HG03432 (cell line): ENCODE results near the gene RUNX2.
"Not testable (repeated sequence)": the region's sequence is repeated elsewhere in the genome, so short reads cannot be mapped to it uniquely, and the experiment has no call there.

Source experiments
- ATAC-seq: cut with Tn5 transposase; IDR thresholded peaks from one replicate; pipeline ENCODE4 v1.9.1; 2021; ENCODE audit warnings: mild to moderate bottlenecking, moderate library complexity; ENCODE audit not compliant: unreplicated experiment

RUNX2 gene

GRCh38 chr6:45454008-45454911 is 126.1 kb downstream of the RUNX2 start:
- ATAC-seq, result no peak

DNA sequence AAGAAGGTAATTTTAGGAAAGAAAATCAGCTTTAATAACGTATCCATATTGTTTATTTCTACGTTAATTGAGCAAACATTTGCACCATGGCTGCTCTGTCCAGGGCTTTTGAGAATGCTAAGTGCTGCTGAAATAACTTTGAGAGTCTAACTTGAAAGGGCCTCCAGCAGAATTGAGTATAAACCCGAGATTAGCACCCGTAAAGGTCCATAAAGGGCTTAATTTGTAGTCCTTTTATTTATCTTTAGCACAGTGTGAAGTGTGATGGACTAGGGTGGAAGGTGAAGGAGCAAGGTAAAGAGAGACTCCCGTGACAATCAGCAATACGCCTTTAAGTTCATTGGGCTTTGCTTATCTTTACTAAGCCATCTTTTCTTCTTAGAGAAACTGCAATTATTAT is 127.3 kb downstream of the RUNX2 start:
- no peak for ATAC-seq

DNA sequence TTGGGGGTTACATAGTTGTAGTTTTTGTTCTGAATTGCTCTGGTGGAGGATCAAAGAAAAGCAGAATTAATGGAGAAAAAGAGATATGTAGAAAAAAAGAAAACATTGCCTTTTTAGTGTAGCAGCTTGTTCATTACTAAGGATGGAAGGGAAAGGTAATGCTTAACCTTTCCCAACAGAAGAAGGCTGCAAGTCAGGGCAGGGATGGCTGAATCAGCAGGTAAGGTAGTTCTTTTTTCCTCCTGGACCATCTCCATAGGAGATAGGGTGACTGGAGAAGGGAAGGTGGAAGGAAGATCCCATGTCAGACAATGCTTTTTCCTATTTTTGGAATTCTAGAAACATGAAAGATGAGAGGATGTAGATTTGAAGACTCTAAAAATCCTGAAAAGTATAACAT is 129.0 kb downstream of the RUNX2 start:
- ATAC-seq, result no peak

GRCh38 chr6:45458672-45459071 is 130.5 kb downstream of the RUNX2 start:
- no peak for ATAC-seq

GRCh38 chr6:45460166-45460565 is 132.0 kb downstream of the RUNX2 start:
- ATAC-seq, result no peak

DNA sequence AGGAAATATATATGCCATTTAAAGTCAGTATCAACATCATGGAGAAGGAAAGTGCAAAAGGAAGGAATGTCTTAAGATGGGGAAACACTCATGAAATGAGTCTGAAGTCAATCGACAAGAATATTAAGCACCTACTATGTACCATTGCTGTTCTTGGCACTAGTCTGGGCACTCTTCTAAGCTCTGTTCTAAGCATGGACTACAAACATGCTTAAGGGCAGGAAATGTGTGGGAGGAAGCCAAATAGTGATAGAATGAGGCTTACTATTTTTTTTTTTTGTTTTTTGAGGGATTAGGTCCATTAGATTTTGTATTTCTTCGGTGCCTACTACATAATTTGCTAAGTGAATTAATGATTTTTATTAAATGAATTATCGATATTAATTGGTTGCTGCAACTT is 133.4 kb downstream of the RUNX2 start:
- no peak for ATAC-seq

DNA sequence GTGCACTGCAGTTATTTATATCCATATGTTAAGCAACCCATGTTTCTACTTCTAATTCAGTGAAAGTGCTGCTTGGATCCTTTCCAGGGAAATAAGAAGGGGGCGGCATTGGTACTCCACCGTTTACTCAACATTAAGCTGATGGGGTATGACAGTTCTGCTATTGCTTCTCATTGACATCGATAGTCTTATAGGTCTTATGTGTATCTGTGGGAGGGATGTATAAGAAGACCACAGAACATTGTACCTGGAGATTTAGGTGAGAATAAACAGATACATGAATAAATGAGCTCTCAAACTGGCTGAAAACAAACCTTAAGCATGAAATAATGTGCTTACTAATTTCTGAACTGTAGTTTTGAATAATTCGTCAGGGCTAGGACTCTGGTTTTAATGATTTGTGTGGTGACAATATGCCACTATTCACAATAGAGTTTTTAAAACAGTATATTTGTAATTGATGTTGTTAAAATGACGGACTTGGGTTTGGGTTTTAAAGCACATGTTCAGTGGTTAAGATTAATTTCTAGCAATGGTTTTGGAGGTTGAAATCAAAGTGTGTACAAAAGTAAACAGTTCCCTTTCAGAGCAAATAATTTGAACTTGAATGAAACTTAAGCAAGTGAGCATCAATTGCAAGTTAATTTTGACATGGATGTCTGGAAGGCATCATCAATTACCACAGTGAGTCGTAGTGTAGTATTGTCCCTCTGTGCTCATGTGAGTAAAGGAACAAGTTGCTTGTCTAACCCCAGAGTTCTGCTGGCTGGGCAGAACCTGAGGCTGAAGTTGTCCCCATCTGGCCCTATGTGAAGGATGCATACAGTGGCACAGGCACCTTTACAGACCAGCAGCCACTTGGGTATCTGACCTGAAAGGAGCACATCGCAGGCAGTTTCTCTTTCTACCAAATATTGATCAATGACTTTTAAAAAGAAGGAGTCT is 134.3 kb downstream of the RUNX2 start:
- ATAC-seq, result no peak

GRCh38 chr6:45464685-45465084 is 136.6 kb downstream of the RUNX2 start:
- no peak for ATAC-seq

GRCh38 chr6:45466686-45467085 is 138.6 kb downstream of the RUNX2 start:
- ATAC-seq, result no peak

DNA sequence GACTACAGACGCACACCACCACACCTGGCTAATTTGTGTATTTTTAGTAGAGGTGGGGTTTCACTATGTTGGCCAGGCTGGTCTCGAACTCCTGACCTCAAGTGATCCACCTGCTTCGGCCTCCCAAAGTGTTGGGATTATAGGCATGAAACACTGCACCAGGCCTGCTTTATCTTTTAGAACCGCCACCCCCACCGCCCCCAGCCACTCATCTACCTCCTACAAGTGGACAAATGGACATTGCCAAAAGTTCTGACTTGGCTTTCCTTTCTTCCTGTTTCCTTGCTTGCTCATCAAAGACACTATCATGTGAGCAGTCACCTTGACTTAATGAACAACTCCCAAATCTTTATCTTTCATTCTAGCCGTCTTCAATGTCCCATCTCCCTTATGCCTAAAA is 139.3 kb downstream of the RUNX2 start:
- ATAC-seq, result not testable (repeated sequence)

DNA sequence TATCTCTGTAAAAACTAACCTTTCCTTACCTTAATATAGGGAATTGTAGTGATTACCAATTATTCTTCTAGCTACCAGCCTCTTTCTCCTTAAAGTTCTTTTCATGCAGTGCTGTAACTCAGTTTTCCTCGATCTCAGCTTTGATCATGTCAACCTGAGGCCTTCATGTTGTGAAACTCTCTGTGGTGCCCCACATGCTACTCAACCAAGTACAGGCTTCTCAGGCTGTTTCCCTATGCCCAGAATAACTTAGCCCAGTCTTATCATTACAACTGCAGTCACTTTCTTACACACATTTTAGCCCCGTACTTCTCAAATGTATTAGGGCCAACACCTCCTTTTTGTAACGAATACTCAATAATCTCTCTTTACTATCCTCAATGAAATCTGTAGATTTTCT is 139.7 kb downstream of the RUNX2 start:
- no peak for ATAC-seq

DNA sequence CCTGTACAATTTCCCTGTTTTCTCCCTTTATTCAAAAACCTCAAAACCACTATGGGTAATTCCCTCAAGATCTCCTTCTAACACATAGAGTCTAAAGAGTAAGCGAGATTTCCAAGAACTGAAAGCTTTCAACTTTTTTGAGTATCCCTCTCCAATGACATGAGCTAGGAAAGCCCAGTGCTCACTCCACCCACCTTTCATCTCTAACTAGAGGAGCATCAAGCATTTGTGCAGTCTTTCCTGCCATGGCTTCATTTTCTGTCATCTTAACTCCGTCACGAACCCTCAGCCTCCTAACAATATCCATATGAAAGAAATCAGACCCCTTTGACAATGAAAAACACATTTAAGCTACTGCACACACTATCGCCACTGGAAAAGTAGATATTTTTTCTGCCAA is 141.5 kb downstream of the RUNX2 start:
- no peak for ATAC-seq

DNA sequence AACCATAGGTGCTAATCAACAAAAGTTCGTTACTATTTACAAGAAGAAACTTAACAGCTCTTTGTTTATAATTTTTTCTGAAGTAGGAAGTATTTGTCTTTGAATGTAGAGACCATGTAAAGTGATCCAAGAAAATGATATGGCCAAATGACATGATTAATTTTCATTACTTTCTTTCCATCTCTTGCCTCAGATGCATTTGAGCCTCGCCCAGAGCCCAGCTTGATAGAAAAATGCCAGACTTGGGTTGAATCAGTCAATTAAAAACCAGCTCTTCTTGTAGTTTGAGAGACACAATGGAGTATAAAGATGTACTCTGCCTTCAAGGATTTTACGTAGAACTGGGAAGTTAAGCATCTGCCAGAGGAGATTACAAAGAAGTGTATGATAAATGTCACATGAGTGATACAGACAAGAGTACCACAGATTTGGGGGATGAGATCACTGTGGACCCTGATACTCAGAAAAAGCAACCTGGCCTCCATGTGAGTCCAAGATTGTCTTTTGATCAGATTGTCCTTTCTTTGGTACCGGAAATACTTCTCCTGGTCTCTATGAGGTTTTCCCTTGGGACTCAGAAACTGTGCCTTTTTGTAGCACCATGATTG is 142.1 kb downstream of the RUNX2 start:
- ATAC-seq, result no peak

DNA sequence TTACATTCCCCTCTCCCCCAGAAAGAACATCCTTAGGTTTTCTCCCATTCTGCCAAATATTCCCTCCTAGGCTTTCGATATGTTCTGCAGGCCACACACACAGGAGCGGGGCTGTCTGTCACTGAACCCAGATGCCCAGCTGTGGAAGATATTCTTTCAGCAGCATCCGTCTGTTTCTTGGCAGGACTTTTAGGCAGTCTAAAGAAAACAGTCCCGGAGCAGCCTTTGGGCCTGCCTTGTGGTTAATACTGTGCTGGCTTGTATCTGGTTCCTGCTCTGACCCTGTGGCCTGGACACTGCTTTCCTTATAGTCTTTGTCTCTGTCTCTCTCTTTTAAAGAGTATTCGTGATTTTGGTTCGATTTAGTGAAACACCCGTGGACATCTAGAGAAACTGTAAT is 144.3 kb downstream of the RUNX2 start:
- no peak for ATAC-seq

DNA sequence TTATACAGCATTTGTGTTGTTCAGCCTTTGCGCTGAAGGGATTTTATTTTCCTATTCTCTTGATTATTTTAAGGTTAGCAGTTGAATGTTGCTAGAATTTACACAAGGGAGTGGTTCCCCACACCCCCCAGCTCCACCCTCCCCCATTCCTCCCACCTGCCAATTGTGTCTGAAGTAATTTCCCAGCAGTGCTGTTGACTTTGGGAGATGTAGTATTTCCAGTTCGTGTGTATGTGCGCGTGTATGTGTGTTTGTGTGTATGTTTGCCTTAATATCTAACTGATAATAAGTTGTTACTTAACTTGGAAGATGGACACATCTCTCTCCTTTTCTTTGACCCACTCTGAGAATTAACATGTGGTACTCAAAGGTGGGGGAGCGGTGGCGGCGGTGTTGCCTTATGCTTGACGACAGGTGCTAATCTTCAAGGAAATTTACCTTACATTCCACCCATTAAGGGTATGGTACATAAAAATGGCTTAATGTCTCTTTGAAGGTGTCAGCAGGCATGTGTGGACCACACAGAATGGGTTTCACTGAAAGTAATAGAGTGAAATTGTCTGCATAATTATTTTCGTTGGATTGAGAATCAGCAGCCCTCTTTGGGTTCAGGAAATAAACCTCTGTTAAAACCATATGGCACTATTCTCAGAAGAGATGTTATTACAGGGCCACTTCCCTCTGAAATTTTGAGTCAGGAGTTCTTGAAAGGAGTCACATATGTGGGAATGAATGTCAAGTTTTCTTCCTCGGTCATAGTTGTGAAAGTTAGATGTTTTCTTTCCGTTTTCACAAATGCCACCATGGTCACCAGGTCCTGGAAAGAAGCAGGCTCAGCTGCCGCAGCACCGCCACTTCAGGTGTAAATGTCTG is 145.2 kb downstream of the RUNX2 start:
- no peak for ATAC-seq

GRCh38 chr6:45474376-45474775 is 146.2 kb downstream of the RUNX2 start:
- ATAC-seq, result no peak

GRCh38 chr6:45476341-45476740 is 148.2 kb downstream of the RUNX2 start:
- ATAC-seq, result no peak

- ATAC-seq, result no peak
These were observed 149.1 kb downstream of the RUNX2 start for GRCh38 chr6:45477278-45477677.

- ATAC-seq, result no peak
These were observed 149.7 kb downstream of the RUNX2 start for GRCh38 chr6:45477790-45478189.

- ATAC-seq, result no peak
These were observed 150.1 kb downstream of the RUNX2 start for GRCh38 chr6:45478240-45478639.
